ENCODE measurements around the gene LARP1.

Gene LARP1

GRCh38 chr5:154741415-154741814 is 13.8 kb upstream of the LARP1 start:
- Histone ChIP-seq H3F3A (ENCODE audit: control insufficient read depth, insufficient read depth) (no peaks in the 10 kb centered on the region), H3K9me2 (replicated peaks; ENCODE audit: control insufficient read depth, low read length) (no peaks in the 10 kb centered on the region), H3K9me3 (ENCODE audit: control insufficient read depth, insufficient read depth, low read length) (no peaks in the 10 kb centered on the region), H3K4me2 (ENCODE audit: low read length) (no peak overlapping the region), H3K36me3 (ENCODE audit: control insufficient read depth, low read length) (no peaks in the 10 kb centered on the region), H3K27ac (ENCODE audit: low read depth, low read length) (no peak overlapping the region), H4K20me1 (ENCODE audit: control insufficient read depth, insufficient read depth, low read depth, low read length) (no peaks in the 10 kb centered on the region), H3K4me3 (ENCODE audit: low read length) (no peak overlapping the region), H3K79me2 (ENCODE audit: control insufficient read depth, low read length) (no peaks in the 10 kb centered on the region), H3K4me1 (ENCODE audit: control insufficient read depth, low read length) (no peaks in the 10 kb centered on the region), H3K27me3 (ENCODE audit: control insufficient read depth, low read length) (no peaks in the 10 kb centered on the region)
- TF ChIP-seq EZH2phosphoT487 (IDR thresholded peaks at IDR 0.05; ENCODE audit: borderline replicate concordance, low read length), result no peak
- TF ChIP-seq CTCF (IDR thresholded peaks at IDR 0.05; ENCODE audit: low read depth, low read length, poor library complexity, severe bottlenecking), result no peak

GRCh38 chr5:154743812-154744211 is 11.4 kb upstream of the LARP1 start:
- H3K27ac ChIP-seq (ENCODE audit: low read depth, low read length), result no peak overlapping the region

GRCh38 chr5:154745349-154745748 is 9.8 kb upstream of the LARP1 start:
- H3K4me3 ChIP-seq (ENCODE audit: low read length), result no peak overlapping the region
- H3K27ac ChIP-seq (ENCODE audit: low read depth, low read length), result no peak overlapping the region
- H3K9me3 ChIP-seq (ENCODE audit: control insufficient read depth, insufficient read depth, low read length), result no peaks in the 10 kb centered on the region
- no peaks in the 10 kb centered on the region for H4K20me1 ChIP-seq (ENCODE audit: control insufficient read depth, insufficient read depth, low read depth, low read length)
- TF ChIP-seq CTCF (IDR thresholded peaks at IDR 0.05; ENCODE audit: low read depth, low read length, poor library complexity, severe bottlenecking) (no peak), EZH2phosphoT487 (IDR thresholded peaks at IDR 0.05; ENCODE audit: borderline replicate concordance, low read length) (no peak)
- H3K27me3 ChIP-seq (ENCODE audit: control insufficient read depth, low read length), result no peaks in the 10 kb centered on the region
- H3K4me1 ChIP-seq (ENCODE audit: control insufficient read depth, low read length), result peaks cover 5% of the 10 kb centered on the region; the same call in 1 of the 2 replicates
- H3K4me2 ChIP-seq (ENCODE audit: low read length), result no peak overlapping the region
- no peaks in the 10 kb centered on the region for H3K79me2 ChIP-seq (ENCODE audit: control insufficient read depth, low read length)
- H3K9me2 ChIP-seq (replicated peaks; ENCODE audit: control insufficient read depth, low read length), result no peaks in the 10 kb centered on the region
- H3F3A ChIP-seq (ENCODE audit: control insufficient read depth, insufficient read depth), result no peaks in the 10 kb centered on the region
- H3K36me3 ChIP-seq (ENCODE audit: control insufficient read depth, low read length), result no peaks in the 10 kb centered on the region

More at GRCh38 chr5:154743812-154744211, 11.4 kb upstream of the LARP1 start:
- no peaks in the 10 kb centered on the region for H3K9me3 ChIP-seq (ENCODE audit: control insufficient read depth, insufficient read depth, low read length)
- H3K4me2 ChIP-seq (ENCODE audit: low read length), result no peak overlapping the region
- no peaks in the 10 kb centered on the region for H3K9me2 ChIP-seq (replicated peaks; ENCODE audit: control insufficient read depth, low read length)
- H3K79me2 ChIP-seq (ENCODE audit: control insufficient read depth, low read length), result no peaks in the 10 kb centered on the region
- H3K36me3 ChIP-seq (ENCODE audit: control insufficient read depth, low read length), result no peaks in the 10 kb centered on the region
- H3F3A ChIP-seq (ENCODE audit: control insufficient read depth, insufficient read depth), result no peaks in the 10 kb centered on the region
- H4K20me1 ChIP-seq (ENCODE audit: control insufficient read depth, insufficient read depth, low read depth, low read length), result no peaks in the 10 kb centered on the region
- H3K27me3 ChIP-seq (ENCODE audit: control insufficient read depth, low read length), result no peaks in the 10 kb centered on the region
- TF ChIP-seq EZH2phosphoT487 (IDR thresholded peaks at IDR 0.05; ENCODE audit: borderline replicate concordance, low read length) (no peak), CTCF (IDR thresholded peaks at IDR 0.05; ENCODE audit: low read depth, low read length, poor library complexity, severe bottlenecking) (no peak)
- no peaks in the 10 kb centered on the region for H3K4me1 ChIP-seq (ENCODE audit: control insufficient read depth, low read length)
- H3K4me3 ChIP-seq (ENCODE audit: low read length), result no peak overlapping the region
